ENCODE data around the gene RNF182.
"Not testable (repeated sequence)": the region's sequence is repeated elsewhere in the genome, so short reads cannot be mapped to it uniquely, and the experiment has no call there.

Gene RNF182

DNA sequence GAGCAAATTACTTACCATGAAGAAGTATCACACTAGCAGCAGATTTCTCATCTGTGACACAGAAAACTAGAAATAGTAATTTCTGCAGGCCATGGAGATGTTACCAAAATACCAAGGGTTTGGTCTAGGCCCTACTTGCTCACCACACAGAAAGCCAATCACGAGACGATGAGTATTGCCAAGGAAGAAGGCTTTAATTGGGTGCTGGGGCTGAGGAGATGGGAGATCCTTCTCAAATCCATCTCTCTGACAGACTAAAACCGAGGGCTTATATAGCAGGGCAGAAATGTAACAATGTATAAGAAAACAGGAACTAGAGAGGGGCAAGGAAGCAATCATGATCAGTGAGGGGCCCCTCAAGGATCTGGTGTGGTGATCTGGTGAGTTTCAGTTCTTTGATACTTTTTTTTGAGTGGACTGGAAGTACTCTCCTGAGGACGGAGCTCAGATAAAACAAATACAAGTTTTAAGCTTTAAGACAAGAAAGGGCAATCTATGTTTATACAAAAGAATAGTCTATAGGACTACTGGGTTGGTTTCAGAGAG lies 40.9 kb downstream of the RNF182 start:
- DNase-seq (ENCODE audit: low read depth in 2 of 2) = no peak

DNA sequence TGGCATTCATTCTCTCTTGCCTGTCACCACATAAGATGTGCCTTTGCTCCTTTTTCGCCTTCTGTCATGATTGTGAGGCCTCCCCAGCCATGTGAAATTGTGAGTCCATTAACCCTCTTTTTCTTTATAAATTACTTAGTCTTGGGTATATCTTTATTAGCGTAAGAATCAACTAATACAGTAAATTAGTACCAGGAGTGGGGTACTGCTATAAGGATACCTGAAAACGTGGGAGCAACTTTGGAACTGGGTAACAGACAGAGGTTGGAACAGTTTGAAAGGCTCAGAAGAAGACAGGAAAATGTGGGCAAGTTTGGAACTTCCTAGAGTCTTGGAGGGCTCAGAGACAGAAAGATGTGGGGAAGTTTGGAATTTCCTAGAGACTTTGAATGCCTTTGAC lies 46.6 kb downstream of the RNF182 start:
- no peak for DNase-seq (ENCODE audit: low read depth in 2 of 2)

DNA sequence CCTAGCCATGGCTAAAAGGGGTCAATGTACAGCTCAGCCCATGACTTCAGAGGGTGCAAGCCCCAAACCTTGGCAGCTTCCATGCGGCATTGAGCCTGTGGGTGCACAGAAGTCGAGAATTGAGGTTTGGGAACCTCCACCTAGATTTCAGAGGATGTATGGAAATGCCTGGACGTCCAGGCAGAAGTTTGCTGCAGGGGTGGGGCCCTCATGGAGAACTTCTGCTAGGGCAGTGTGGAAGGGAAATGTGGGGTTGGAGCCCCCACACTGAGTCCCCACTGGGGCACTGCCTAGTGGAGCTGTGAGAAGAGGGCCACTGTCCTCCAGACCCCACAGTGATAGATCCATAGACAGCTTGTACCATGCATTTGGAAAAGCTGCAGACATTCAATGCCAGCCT lies 47.9 kb downstream of the RNF182 start:
- not testable (repeated sequence) for DNase-seq (ENCODE audit: low read depth in 2 of 2)

- DNase-seq (ENCODE audit: low read depth in 2 of 2) = not testable (repeated sequence)
Observed at GRCh38 chr6:13973422-13973821, 48.7 kb downstream of the RNF182 start.

DNA sequence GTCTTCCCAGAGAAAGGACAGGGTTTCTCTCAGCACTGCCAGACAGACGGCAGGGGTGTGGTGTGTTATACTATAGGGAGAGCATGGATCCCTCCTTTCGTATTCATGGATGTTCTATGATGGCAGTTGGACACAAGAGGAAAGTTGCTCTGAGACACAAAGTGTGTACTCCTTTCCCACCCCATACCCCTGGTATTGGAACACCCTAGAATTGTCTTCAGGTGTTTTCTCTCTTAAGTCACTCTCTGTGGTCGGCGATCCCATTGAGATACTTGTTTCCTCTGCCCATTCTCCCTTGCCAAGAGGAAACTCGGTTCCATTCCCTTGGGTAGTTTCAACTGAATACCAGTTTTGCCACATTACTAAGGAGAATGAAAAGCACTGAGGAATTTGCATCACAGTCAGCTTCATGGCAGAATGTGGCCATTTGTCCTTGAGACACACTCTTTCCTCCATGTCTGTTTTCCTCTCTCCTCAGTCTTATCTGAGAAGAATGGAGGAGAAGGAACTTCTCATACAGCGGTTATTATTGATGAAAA lies 53.4 kb downstream of the RNF182 start:
- no peak for DNase-seq (ENCODE audit: low read depth in 2 of 2)

GRCh38 chr6:13978787-13979186 lies 54.0 kb downstream of the RNF182 start:
- no peak for DNase-seq (ENCODE audit: low read depth in 2 of 2)

DNA sequence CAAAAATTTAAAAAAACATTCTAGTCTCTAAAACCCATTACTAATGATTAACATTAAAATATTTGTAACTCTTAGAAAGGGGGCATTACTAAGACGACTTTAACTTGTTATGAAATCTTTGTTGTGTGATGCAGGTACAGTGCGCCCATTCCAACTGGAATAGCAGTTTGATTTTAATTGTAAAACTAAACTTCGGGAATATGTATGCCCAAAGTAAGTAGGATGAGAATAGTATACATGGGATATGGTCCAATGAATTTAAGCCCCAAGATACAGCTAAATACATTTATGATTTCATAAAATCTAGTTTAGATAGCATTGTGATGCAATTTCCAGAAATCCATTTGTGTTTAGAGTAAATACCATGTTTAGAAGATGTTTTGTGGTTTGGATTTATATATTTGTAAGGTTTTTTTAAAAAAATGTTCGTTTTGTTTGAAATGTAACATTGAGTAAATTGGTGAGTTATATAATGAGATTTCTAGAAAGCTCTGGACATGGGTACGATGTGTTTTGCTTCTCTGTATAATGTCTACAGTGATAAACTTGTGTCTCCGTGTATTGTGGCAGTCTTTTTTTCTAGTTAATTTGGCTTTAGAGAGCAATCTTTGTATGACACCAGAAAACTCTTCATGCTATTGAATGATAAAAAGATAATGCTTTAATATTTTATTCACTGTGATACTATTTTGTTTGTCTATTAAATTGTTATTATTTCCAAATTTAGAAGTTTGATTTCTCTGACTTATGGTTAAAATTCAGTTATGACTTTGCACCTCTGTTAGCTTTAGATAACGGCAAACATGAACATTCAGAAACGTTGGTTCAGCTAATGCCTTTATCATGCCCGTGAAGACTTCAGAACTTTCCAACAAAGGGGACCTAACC lies 54.8 kb downstream of the RNF182 start:
- no peak for DNase-seq (ENCODE audit: low read depth in 2 of 2)

- no peak for DNase-seq (ENCODE audit: low read depth in 2 of 2)
Observed at GRCh38 chr6:13980534-13980933, 55.8 kb downstream of the RNF182 start.

DNA sequence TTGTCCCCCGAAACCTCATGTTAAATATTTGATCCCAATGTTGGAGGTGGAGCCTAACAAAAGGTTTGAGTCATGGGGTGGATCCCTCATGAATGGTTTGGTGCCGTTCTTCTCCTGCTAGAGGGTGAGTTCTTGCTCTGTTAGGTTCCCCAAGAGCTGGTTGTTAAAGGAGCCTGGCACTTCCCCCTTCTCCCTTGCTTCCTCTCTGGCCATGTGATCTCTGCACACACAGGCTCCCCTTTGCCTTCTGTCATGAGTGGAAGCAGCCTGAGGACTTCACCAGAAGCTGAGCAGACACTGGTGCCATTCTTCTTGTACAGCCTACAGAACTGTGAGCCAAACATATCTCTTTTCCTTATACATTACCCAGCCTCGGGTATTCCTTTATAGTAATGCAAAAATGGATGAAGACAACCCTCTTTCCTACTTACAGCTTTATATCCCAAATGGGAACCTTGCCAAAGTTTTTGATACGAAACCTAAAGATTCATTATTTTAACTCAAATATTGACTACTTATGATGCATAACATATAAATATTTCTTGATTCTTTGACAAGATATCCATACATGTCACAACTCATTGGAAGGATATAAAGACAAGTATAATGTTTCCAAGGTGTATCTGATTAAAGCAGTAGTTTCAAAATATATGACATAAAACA lies 61.0 kb downstream of the RNF182 start:
- DNase-seq (ENCODE audit: low read depth in 2 of 2) = no peak

GRCh38 chr6:13986700-13987399 lies 62.1 kb downstream of the RNF182 start:
- DNase-seq (ENCODE audit: low read depth in 2 of 2) = no peak

DNA sequence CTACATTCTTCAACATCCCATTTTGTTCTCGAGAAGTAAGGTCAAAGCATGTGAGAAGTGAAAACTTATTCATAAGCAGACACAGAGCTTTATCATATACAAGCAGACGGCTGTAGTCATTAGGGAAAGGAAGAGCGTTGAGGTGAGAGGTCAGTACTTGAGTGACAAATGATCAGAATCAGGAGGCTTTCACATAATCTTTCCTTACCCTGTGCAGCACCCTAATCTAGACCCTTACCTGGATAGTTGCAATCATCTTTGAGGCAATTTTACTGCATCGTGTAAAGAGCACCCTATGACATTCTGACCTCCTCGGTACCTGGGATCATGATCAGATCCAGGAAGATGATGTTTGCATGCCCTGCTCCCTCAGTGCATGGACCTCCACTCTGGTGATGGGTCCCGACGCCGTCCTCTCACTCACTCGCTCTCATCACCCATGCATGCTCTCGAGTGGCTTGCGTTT lies 62.7 kb downstream of the RNF182 start:
- DNase-seq (ENCODE audit: low read depth in 2 of 2) = no peak

- no peak for DNase-seq (ENCODE audit: low read depth in 2 of 2)
Observed at GRCh38 chr6:13988049-13988738, 63.4 kb downstream of the RNF182 start.

DNA sequence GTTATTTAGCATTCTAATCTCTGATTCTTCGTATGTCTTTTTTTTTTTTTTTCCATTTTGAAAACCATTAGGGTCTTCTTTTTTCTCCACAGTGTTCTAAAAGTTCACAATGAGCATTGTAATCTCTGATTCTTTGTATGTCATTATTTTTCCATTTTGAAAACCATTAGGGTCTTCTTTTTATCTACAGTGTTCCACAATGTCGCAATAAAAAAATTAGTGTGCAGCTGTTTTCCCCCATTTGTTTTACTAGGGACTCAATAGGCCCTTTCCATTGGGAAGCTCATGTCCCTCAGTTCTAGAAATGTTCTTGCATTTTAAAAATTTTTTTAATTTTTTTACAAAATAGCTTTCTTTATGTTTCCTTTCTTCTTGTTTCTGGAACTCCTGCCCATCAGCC lies 64.2 kb downstream of the RNF182 start:
- DNase-seq (ENCODE audit: low read depth in 2 of 2) = no peak

DNA sequence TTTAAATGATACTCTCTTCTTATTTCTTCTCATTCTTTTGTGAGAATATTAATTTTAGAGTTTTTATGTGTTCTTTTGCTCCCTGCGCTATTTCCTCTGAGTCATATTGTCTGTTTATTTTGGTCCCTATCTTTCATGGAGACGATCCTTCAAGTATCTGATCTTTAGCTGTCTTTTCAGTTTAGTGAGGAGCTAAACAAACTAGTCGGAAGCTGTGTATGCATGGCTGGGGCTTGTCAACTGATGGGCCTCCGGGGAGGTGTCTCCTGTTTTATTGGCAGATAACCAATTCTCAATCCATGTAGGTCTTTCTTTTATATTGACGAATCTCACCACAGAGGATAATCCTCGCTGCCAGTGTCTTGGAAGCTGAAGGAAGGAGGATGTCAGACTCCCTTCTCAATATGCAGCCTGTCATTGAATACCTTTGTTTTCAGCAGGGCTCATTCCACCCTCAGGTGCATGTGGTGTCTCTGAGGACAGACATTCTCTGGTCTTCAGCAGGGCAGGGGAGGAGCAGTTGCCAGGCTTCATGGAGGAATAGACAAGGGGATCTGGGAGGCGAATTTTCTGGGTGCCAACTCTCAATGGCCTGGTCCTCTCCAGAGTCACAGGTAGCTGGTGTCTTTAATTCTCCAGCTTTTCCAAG lies 64.9 kb downstream of the RNF182 start:
- no peak for DNase-seq (ENCODE audit: low read depth in 2 of 2)

- DNase-seq (ENCODE audit: low read depth in 2 of 2) = no peak
Observed at GRCh38 chr6:13990796-13991195, 66.0 kb downstream of the RNF182 start.

DNA sequence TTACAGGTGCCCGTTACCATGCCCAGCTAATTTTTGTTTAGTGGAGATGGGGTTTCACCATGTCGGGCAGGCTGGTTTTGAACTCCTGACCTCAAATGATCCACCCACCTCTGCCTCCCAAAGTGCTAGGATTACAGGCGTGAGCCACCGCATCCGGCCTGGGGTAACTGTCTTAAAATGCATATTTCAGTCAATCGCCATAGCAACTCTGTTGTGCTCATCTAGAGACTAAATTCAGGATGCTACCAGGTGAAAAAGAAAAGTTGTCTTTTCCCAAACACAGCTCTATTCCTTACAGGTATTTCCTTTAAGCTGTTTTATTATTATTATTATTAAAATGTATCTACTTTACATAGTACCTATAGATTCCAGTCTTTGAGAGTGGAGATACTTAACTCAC lies 66.6 kb downstream of the RNF182 start:
- DNase-seq (ENCODE audit: low read depth in 2 of 2) = no peak

- DNase-seq (ENCODE audit: low read depth in 2 of 2) = no peak
Observed at GRCh38 chr6:13992417-13993055, 67.8 kb downstream of the RNF182 start.

GRCh38 chr6:13993416-13993815 lies 68.7 kb downstream of the RNF182 start:
- no peak for DNase-seq (ENCODE audit: low read depth in 2 of 2)

GRCh38 chr6:13998356-13998755 lies 73.6 kb downstream of the RNF182 start:
- no peak for DNase-seq (ENCODE audit: low read depth in 2 of 2)

GRCh38 chr6:14000901-14001300 lies 76.1 kb downstream of the RNF182 start:
- DNase-seq (ENCODE audit: low read depth in 2 of 2) = no peak
